ENCODE results near the gene N4BP2L1.

The N4BP2L1 gene

DNA sequence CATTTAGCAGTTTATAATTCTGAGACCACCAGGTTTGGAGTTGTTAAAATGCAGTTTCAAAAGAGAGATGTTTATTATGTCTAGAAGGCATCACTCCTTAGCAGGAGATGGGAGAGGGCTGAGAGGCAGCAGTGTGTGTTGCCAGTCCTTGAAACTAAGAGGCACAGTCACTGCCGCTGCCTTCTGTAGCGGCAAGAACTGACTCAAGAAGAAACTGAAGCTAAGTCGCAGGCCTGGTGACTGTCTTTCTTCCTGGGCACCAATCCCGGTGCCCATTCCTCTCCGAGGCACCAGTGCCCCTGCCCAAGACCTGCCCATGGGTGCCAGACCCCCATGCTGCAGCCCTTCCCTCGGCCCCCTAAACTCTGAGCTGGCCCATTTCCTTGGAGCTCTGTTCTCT lies 20.1 kb downstream of the N4BP2L1 start:
- no peaks in the 10 kb centered on the region for H3F3A ChIP-seq (ENCODE audit: insufficient read depth)
- H3K27ac ChIP-seq (ENCODE audit: low read depth, low read length): no peak overlapping the region
- H3K4me2 ChIP-seq (ENCODE audit: low read depth, low read length, poor library complexity, severe bottlenecking): no peak overlapping the region
- no peaks in the 10 kb centered on the region for H3K9me3 ChIP-seq (ENCODE audit: insufficient read depth, low read length)
- TF ChIP-seq, protein P1, sequence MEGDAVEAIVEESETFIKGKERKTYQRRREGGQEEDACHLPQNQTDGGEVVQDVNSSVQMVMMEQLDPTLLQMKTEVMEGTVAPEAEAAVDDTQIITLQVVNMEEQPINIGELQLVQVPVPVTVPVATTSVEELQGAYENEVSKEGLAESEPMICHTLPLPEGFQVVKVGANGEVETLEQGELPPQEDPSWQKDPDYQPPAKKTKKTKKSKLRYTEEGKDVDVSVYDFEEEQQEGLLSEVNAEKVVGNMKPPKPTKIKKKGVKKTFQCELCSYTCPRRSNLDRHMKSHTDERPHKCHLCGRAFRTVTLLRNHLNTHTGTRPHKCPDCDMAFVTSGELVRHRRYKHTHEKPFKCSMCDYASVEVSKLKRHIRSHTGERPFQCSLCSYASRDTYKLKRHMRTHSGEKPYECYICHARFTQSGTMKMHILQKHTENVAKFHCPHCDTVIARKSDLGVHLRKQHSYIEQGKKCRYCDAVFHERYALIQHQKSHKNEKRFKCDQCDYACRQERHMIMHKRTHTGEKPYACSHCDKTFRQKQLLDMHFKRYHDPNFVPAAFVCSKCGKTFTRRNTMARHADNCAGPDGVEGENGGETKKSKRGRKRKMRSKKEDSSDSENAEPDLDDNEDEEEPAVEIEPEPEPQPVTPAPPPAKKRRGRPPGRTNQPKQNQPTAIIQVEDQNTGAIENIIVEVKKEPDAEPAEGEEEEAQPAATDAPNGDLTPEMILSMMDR (IDR thresholded peaks at IDR 0.05; ENCODE audit: insufficient read depth, low read length, poor library complexity, severe bottlenecking): no peak
- TF ChIP-seq EZH2phosphoT487 (conservative IDR thresholded peaks at IDR 0.05; ENCODE audit: low read length): no peak
- H4K20me1 ChIP-seq (ENCODE audit: low read depth, low read length): no peaks in the 10 kb centered on the region
- H2AFZ ChIP-seq (ENCODE audit: low read depth, low read length, severe bottlenecking): no peak overlapping the region
- no peaks in the 10 kb centered on the region for H3K9me2 ChIP-seq (replicated peaks; ENCODE audit: insufficient read depth, low read length)
- no peaks in the 10 kb centered on the region for H3K79me2 ChIP-seq (ENCODE audit: insufficient read depth, low read length)
- no peaks in the 10 kb centered on the region for H3K36me3 ChIP-seq (ENCODE audit: low read length)
- no peak overlapping the region for H3K4me3 ChIP-seq (ENCODE audit: insufficient read depth, low read length, poor library complexity, severe bottlenecking)
- no peaks in the 10 kb centered on the region for H3K27me3 ChIP-seq (ENCODE audit: low read length)
- H3K9ac ChIP-seq (ENCODE audit: low read length): no peak overlapping the region

DNA sequence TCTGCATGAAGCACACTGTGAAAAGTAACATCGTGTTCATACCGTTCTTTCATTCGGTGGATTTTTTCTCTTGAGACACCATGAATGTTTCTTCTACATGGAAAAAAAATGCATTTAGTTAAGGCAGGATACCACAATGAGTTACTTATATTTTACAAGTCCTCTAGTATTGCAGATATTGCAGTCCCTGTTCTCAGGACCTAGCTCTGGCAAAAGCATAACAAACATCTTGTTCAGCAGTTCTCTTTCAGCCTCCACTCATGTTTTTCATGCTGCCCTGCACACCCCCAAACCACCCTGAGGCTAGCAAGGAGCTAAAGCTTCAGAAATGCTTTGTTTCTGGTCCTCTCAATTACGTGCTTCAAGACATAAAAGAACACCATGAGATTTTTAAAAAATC lies 24.8 kb downstream of the N4BP2L1 start:
- H3K36me3 ChIP-seq (ENCODE audit: low read length): peaks cover 8% of the 10 kb centered on the region; the same call in 1 of the 2 replicates

DNA sequence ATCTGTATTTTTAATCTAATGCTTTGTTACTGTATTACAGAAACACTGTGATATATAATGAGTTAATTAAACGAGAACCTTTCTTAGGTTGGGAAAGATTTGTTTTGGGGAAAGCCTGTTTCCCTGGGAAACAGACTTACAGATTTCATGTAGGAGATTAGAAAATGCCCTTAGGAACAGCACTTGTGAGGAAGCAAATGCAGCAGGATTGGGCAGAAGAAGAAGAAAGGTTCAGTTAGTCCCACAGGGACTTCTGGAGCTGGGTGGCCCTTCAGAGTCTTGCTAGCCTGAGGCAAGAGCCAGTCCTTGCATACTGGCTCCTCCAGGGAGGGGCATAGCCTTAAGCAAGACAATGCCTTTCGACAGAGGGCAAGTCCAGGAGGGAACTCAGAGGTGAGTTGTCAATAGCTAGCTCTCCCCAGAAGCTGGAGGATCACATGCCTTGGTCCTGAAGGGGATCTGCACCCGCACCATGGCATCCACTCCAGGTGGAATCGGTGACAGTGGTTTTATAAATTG lies 36.8 kb downstream of the N4BP2L1 start:
- Histone ChIP-seq H3K9ac (ENCODE audit: low read length) (no peak overlapping the region), H3K79me2 (ENCODE audit: insufficient read depth, low read length) (no peaks in the 10 kb centered on the region), H3K9me2 (replicated peaks; ENCODE audit: insufficient read depth, low read length) (no peaks in the 10 kb centered on the region), H3K27ac (ENCODE audit: low read depth, low read length) (no peak overlapping the region), H3K4me3 (ENCODE audit: insufficient read depth, low read length, poor library complexity, severe bottlenecking) (no peak overlapping the region), H3K27me3 (ENCODE audit: low read length) (no peaks in the 10 kb centered on the region), H3K9me3 (ENCODE audit: insufficient read depth, low read length) (no peaks in the 10 kb centered on the region), H3K4me2 (ENCODE audit: low read depth, low read length, poor library complexity, severe bottlenecking) (no peak overlapping the region), H3F3A (ENCODE audit: insufficient read depth) (peaks cover 4% of the 10 kb centered on the region; the same call in 1 of the 2 replicates), H4K20me1 (ENCODE audit: low read depth, low read length) (no peaks in the 10 kb centered on the region), H2AFZ (ENCODE audit: low read depth, low read length, severe bottlenecking) (no peak overlapping the region), H3K36me3 (ENCODE audit: low read length) (peaks cover 11% of the 10 kb centered on the region; the same call in 1 of the 2 replicates)
- no peak for TF ChIP-seq EZH2phosphoT487 (conservative IDR thresholded peaks at IDR 0.05; ENCODE audit: low read length)
- TF ChIP-seq, protein P1 (IDR thresholded peaks at IDR 0.05; ENCODE audit: insufficient read depth, low read length, poor library complexity, severe bottlenecking): no peak

More for the DNA sequence above, 24.8 kb downstream of the N4BP2L1 start:
- no peak overlapping the region for H3K4me3 ChIP-seq (ENCODE audit: insufficient read depth, low read length, poor library complexity, severe bottlenecking)
- H2AFZ ChIP-seq (ENCODE audit: low read depth, low read length, severe bottlenecking): no peak overlapping the region
- H3K9me2 ChIP-seq (replicated peaks; ENCODE audit: insufficient read depth, low read length): no peaks in the 10 kb centered on the region
- no peak overlapping the region for H3K9ac ChIP-seq (ENCODE audit: low read length)
- no peak overlapping the region for H3K4me2 ChIP-seq (ENCODE audit: low read depth, low read length, poor library complexity, severe bottlenecking)
- H4K20me1 ChIP-seq (ENCODE audit: low read depth, low read length): no peaks in the 10 kb centered on the region
- TF ChIP-seq, protein P1 (IDR thresholded peaks at IDR 0.05; ENCODE audit: insufficient read depth, low read length, poor library complexity, severe bottlenecking): no peak
- TF ChIP-seq EZH2phosphoT487 (conservative IDR thresholded peaks at IDR 0.05; ENCODE audit: low read length): no peak
- no peaks in the 10 kb centered on the region for H3K79me2 ChIP-seq (ENCODE audit: insufficient read depth, low read length)
- no peaks in the 10 kb centered on the region for H3K27me3 ChIP-seq (ENCODE audit: low read length)
- H3K27ac ChIP-seq (ENCODE audit: low read depth, low read length): no peak overlapping the region
- no peaks in the 10 kb centered on the region for H3K9me3 ChIP-seq (ENCODE audit: insufficient read depth, low read length)
- no peaks in the 10 kb centered on the region for H3F3A ChIP-seq (ENCODE audit: insufficient read depth)

All from SU-DHL-6 (cell line).